Measurements from ENCODE around the gene ZDHHC5. TPM values are rescaled to one million over a fixed set of nuclear protein-coding genes. Genes with fewer than 3 reads are reported as not detected.

The ZDHHC5 gene
- total and polyA plus RNA-seq, 2 of the 13 experiments (the other 11 are each of a cell fraction or from before 2014, with no cell fraction given) = 26.6 to 34.0 TPM

DNA sequence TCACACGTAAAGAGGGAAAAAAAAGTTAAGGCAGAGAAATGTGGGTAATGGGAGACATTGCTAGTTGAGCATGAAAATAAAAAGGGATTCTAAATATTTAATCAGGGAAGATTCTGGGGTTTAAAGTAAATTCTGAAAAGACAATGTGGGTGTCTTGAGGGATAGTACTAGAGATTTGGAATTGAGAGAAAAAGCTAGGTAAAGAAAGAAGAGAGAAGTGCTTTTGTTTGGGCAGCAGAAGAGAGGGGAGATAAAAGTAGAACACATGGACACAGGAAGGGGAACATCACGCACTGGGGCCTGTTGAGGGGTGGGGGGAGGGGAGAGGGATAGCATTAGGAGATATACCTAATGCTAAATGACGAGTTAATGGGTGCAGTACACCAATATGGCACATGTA is 14.8 kb upstream of the ZDHHC5 start:
- Histone ChIP-seq H3K27ac (ENCODE audit: extremely low read length, insufficient read depth, low read length) (no peak overlapping the region), H2AFZ (ENCODE audit: low read length) (peak overlapping the region; percentile 54), H3K4me1 (ENCODE audit: insufficient read depth, low read length) (peaks cover 16% of the 10 kb centered on the region), H3K79me2 (ENCODE audit: insufficient read depth, low read length) (peaks cover 6% of the 10 kb centered on the region), H3K9me3 (ENCODE audit: low read length) (no peaks in the 10 kb centered on the region), H3K4me2 (ENCODE audit: low read depth, low read length) (peak overlapping the region; percentile 34; the same call in 1 of the 2 replicates), H3K27me3 (ENCODE audit: control insufficient read depth in 1 of 2, insufficient read depth in 2 of 2, low read length in 2 of 2) (peaks cover 4 to 22% of the 10 kb centered on the region in 2 experiments), H3K4me3 (replicated peaks in 1 of 3; ENCODE audit: insufficient read depth in 1 of 3, low read depth in 2 of 3, low read length in 3 of 3) (no peak overlapping the region), H4K20me1 (ENCODE audit: insufficient read depth, low read length) (no peaks in the 10 kb centered on the region), H3K9ac (ENCODE audit: insufficient read depth, low read depth, low read length) (no peak overlapping the region), H3K36me3 (replicated peaks in 1 of 2; ENCODE audit: control insufficient read depth in 1 of 2, insufficient read depth in 2 of 2, low read length in 2 of 2) (no peaks in the 10 kb centered on the region)
- BruUV-seq (replicated peaks) = no TSS peak
- POLR2A ChIA-PET = interaction anchor here (1.6 kb wide), 1 partner anchor 12 kb away, joined by 3 read pairs; no protein-coding TSS in a partner anchor
- CTCF ChIA-PET (ENCODE audit: low intra/inter-chr PET ratio, low total read pairs) = no interaction called here
- intact Hi-C loops (cut with micrococcal nuclease; ENCODE audit: unreplicated experiment) = no loop called here
- DNase-seq (ENCODE audit: low spot score) (no peak), FAIRE-seq (no peak), ATAC-seq (no peak)
- 35% methylated on average over 3 of the region's 3 CpGs for WGBS (ENCODE audit: low lambda C conversion rate)
- in situ Hi-C loops (cut with HindIII; ENCODE audit: extremely low pct_ligation_motif_present, low pct_unique_long_range_greater_than_20kb) = loop anchor here (25.0 kb wide), 2 partner anchors 634 to 859 kb away; partner anchors contain the start of gene OR5B21
- TF ChIP-seq SPEN (CRISPR knock-in tag; IDR thresholded peaks at IDR 0.05; ENCODE audit: low read depth) (no peak), ZNF816 (CRISPR knock-in tag; IDR thresholded peaks at IDR 0.05; ENCODE audit: borderline replicate concordance) (no peak), ZNF430 (CRISPR knock-in tag; IDR thresholded peaks at IDR 0.05) (no peak), KDM1A (CRISPR knock-in tag; IDR thresholded peaks at IDR 0.05) (no peak), ZNF33A (CRISPR knock-in tag; IDR thresholded peaks at IDR 0.05; ENCODE audit: borderline replicate concordance) (no peak), ZFAT (CRISPR knock-in tag; conservative IDR thresholded peaks at IDR 0.05) (no peak), ARID4A (CRISPR knock-in tag; IDR thresholded peaks at IDR 0.05; ENCODE audit: borderline replicate concordance) (no peak), JUN (CRISPR knock-in tag; IDR thresholded peaks at IDR 0.05) (no peak), SP1 (IDR thresholded peaks at IDR 0.05) (no peak), SP1 (CRISPR knock-in tag; IDR thresholded peaks at IDR 0.05) (no peak), HMGA1 (CRISPR knock-in tag; conservative IDR thresholded peaks at IDR 0.05) (no peak), ZSCAN22 (CRISPR knock-in tag; IDR thresholded peaks at IDR 0.05) (no peak), ERF (CRISPR knock-in tag; IDR thresholded peaks at IDR 0.05) (no peak), CHCHD3 (CRISPR knock-in tag; IDR thresholded peaks at IDR 0.05) (no peak)
- TF ChIP-seq, protein P1, sequence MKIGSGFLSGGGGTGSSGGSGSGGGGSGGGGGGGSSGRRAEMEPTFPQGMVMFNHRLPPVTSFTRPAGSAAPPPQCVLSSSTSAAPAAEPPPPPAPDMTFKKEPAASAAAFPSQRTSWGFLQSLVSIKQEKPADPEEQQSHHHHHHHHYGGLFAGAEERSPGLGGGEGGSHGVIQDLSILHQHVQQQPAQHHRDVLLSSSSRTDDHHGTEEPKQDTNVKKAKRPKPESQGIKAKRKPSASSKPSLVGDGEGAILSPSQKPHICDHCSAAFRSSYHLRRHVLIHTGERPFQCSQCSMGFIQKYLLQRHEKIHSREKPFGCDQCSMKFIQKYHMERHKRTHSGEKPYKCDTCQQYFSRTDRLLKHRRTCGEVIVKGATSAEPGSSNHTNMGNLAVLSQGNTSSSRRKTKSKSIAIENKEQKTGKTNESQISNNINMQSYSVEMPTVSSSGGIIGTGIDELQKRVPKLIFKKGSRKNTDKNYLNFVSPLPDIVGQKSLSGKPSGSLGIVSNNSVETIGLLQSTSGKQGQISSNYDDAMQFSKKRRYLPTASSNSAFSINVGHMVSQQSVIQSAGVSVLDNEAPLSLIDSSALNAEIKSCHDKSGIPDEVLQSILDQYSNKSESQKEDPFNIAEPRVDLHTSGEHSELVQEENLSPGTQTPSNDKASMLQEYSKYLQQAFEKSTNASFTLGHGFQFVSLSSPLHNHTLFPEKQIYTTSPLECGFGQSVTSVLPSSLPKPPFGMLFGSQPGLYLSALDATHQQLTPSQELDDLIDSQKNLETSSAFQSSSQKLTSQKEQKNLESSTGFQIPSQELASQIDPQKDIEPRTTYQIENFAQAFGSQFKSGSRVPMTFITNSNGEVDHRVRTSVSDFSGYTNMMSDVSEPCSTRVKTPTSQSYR (CRISPR knock-in tag; IDR thresholded peaks at IDR 0.05; ENCODE audit: borderline replicate concordance) = no peak
- TF ChIP-seq, protein P2, sequence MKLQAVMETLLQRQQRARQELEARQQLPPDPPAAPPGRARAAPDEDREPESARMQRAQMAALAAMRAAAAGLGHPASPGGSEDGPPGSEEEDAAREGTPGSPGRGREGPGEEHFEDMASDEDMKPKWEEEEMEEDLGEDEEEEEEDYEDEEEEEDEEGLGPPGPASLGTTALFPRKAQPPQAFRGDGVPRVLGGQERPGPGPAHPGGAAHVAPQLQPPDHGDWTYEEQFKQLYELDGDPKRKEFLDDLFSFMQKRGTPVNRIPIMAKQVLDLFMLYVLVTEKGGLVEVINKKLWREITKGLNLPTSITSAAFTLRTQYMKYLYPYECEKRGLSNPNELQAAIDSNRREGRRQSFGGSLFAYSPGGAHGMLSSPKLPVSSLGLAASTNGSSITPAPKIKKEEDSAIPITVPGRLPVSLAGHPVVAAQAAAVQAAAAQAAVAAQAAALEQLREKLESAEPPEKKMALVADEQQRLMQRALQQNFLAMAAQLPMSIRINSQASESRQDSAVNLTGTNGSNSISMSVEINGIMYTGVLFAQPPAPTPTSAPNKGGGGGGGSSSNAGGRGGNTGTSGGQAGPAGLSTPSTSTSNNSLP (IDR thresholded peaks at IDR 0.05; ENCODE audit: low read depth, low read length) = no peak
- TF ChIP-seq, protein P3, sequence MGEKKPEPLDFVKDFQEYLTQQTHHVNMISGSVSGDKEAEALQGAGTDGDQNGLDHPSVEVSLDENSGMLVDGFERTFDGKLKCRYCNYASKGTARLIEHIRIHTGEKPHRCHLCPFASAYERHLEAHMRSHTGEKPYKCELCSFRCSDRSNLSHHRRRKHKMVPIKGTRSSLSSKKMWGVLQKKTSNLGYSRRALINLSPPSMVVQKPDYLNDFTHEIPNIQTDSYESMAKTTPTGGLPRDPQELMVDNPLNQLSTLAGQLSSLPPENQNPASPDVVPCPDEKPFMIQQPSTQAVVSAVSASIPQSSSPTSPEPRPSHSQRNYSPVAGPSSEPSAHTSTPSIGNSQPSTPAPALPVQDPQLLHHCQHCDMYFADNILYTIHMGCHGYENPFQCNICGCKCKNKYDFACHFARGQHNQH (CRISPR knock-in tag; IDR thresholded peaks at IDR 0.05) = no peak
